NCI-H510A (cell line): ENCODE data around the gene ANXA10.
"Not testable (repeated sequence)": the region's sequence is repeated elsewhere in the genome, so short reads cannot be mapped to it uniquely, and the experiment has no call there.

Source experiments
- DNase-seq: peaks from one replicate; lab custom pipeline; 2025; lab: John Stamatoyannopoulos, UW

The ANXA10 gene

DNA sequence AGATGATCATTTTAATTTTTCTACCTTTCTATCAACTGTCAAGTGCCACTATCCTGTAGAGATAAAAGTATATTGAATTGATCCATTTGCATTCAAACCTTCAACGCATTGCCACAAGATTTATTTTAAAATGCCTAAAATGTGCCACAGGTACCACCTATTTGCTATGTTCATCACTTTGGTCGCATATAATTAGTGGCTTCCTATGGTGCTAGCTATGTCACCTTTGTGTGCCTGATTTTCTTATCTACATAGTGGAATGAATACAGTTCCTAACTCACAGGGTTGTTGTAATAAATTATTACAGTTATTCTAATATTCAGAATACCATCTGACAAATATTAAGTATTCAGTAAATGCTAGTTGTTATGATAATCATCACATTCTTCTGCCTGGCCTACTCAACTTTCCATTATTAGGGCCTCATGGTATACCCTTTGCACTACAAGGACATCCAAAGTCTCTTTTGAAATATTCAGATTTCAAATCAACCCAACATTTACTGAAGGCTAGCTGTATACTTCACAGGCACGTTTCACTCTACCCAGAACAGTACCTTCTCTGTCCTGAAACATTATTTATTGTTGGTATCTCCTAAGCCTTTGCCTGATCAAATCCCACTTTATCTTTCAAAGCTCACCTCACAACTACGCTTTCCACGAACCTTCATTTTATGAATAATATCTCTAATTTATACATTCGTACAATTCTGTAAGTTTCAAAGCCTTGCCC, 62.4 kb downstream of the ANXA10 start:
- no peak for DNase-seq

DNA sequence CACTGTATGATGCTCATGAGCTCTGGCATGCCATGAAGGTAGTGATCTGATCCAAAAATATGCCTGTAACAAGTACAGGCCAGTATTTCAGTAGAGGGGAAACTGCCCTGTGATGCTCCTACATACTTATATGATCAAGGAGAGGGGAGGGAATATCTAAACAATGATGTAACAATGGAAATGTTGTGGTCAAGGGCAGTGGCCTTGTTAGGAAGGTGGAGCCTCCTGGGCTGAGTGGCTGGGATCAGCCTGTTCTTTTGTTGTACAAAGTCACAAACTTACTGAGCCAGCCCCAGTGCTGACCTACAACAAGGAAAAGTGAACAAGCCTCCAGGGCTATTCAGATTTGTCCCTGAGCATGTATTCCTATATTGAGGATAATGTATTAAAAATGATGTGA, 70.3 kb downstream of the ANXA10 start:
- DNase-seq: no peak

DNA sequence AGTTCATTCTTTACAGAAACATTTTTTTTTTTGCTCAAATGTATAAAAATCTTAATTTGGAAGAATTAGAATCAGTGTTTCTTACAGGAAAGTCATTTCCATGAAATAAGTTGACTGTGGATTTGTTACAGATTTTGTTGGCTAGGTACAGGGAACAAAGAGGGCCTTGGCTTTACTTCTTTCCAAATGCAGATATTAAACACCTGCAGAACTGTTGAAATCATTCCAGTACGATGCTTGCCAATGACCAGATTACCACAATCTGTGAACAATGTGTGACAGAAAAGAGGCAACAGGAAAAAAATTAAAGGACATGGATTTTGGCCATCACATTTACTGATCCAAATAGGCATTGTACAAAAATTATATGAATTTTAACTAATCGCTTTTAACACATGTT, 70.8 kb downstream of the ANXA10 start:
- DNase-seq: no peak

DNA sequence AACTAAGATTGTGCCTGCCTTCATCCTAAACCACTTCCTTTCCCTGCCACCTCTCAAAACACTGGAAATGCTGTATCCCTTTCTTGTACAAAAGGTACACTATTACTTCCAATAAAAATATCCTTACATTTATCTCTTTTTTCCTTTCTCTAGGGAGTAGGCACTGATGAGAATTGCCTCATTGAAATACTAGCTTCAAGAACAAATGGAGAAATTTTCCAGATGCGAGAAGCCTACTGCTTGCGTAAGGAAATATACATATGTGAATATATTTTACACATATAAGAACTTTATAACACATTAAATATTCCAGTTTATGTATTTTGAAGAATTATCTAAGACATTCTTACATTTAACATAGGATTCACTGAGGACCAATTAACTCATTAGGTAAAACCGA, 71.7 kb downstream of the ANXA10 start:
- DNase-seq: no peak

DNA sequence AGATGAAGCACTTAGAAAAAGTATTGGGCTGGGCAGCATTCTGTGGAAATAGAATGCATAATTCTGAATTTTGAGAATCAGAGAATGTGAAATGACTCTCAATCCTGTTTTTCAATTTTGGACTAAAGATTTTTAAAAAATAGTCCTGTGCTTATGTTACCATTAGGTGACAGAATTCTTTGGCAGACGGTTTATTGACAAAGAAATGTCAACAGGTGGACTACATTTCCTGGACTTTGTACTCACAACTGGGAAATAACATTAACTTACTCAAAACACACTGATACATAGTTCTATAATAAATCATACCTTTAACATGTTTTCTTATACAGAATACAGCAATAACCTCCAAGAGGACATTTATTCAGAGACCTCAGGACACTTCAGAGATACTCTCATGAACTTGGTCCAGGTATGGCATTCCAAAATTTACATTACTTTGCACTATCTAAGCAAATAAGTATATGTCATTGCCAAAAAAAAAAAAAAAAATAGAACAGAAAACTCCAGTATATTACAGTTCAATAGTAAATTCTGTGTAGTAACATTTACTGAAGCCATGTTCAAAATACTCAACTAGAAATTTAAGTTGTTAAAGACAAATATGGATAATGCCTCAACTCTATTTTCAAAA, 72.7 kb downstream of the ANXA10 start:
- no peak for DNase-seq

DNA sequence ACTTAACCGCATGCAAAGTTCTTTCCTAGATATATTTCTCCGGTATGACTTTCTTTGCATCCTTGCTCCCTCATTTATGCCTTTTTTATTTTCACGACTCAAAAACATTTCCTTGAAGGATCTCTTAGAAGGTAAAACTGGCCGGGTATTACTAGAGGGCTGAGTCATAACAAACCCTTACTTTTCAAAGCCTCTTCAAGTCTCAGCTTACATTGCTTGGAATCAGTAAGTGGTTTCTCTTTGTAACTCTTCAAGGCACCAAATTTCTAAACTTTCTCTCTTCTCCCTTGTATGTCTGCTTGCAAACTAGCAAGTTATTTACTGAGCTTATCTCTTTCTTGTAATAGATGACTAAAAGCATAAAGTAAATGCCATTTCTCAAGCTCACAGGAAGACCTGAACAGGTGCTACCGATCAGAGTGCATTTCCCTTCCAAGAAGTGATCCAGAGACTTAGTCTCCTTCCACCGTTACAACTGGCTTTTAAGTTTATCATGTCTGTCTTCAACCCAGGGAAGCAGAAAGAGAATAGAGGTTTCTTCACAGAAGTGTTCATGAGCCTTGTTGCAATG, 75.5 kb downstream of the ANXA10 start:
- no peak for DNase-seq

DNA sequence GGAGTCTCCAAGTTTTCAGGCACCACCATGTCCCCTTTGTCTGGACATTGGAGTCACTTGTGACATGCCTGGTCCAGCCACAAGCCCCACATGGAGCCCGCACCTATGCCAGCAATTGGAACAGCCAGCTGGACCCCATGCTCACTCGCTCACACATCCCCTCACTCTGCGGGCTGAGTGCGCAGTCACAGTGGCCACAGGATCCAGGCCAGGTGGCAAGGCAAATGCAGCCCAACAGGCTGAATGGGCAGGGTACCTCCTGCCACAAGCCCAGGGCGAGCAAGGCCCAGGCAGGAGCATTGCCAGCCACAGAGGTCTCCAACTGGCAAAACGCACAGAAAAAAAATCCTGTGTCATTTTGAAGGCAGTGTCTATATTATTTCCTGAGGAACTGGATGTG, 82.0 kb downstream of the ANXA10 start:
- no peak for DNase-seq

DNA sequence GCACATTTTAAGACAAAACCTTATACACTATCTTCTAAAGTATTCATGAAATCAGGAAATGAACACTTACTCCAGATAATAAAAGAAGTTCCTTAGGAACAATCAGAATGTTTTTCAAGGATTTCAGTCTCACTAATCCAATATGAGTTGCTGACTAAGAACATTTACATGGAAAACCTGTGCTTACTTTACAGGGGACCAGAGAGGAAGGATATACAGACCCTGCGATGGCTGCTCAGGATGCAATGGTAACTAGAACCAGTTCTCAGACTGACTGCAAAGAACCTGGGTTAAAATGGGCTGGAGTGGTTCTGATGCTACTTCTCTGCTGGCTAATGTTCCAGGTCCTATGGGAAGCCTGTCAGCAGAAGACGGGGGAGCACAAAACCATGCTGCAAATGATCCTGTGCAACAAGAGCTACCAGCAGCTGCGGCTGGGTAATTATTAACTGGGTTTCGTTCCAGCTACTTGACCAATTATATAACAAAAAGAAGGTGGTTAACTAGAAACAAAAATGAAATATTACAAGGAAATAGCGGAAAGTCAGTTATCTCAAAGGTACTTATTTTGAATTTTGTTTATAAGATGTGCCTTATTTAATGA, 85.3 kb downstream of the ANXA10 start:
- DNase-seq: no peak

DNA sequence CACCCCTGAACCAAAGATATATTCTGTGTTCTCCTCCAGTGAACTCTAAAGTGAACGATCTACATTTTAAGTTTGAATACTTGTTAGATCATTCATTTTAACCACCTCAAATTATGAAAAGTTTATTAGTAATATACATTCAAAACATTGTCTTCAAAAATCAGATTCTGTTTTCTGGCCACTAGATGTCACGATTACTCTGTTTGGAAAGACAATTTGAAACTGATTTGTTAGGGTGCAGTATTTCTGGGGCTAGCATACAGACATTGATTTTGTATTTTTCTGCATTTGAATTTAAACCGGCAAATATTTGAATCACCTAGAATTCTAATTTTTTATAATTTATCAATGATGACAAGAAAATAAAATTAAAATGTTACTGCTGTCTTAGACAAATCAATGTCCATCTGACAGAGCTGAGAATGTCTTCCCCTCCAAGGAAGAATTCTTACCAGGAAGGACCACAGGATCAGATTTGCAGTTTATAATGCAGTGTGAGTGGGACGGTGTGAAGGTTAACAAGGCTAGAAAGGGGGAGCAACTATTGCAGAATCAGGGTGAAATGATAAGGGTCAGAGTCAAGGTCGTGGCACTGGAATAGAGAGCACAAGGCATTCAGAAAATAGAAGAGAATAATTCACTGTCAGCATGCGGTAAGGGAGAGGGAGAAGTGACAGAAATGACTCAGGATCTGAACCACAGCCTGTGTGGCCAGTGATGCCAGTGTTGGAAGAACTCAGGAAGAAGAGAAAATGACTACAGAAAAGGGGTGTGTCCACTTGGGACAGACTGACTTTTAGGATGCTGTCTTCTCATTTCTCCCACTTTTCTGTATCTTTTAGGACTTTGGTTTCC, 91.6 kb downstream of the ANXA10 start:
- no peak for DNase-seq

DNA sequence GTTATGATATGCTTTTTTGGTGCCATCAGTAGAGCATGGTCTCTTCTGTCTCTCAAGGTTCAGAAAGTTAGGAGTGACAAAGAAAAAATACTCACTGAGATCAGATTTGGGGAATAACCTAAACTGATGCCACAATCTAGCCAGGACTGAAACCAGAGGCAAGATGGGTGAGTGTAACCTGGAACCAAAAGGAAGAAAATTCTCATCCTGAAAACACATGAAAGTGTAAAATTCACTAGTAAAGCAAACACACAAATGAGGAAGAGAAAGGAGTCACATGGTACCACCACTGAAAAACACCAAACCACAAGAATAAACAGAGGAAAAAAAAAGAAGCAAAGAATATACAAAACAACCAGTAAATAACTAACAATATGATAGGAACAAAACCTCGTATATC, 96.4 kb downstream of the ANXA10 start:
- DNase-seq: no peak

DNA sequence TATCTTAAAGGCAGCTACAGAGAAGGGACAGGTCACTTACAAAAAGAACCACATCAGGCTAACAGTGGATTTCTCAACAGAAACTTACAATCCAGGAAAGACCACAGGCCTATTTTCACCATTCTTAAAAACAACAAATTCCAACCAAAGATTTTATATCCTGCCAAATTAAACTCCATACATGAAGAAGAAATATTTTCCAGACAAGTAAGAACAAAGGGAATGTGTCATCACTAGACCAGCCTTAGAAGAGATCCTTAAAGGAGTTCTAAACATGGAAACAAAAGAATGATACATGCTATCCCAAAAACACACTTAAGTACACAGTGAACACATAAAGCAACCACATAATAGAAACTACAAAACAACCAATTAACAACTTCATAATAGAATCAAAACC, 105.6 kb downstream of the ANXA10 start:
- DNase-seq: no peak

DNA sequence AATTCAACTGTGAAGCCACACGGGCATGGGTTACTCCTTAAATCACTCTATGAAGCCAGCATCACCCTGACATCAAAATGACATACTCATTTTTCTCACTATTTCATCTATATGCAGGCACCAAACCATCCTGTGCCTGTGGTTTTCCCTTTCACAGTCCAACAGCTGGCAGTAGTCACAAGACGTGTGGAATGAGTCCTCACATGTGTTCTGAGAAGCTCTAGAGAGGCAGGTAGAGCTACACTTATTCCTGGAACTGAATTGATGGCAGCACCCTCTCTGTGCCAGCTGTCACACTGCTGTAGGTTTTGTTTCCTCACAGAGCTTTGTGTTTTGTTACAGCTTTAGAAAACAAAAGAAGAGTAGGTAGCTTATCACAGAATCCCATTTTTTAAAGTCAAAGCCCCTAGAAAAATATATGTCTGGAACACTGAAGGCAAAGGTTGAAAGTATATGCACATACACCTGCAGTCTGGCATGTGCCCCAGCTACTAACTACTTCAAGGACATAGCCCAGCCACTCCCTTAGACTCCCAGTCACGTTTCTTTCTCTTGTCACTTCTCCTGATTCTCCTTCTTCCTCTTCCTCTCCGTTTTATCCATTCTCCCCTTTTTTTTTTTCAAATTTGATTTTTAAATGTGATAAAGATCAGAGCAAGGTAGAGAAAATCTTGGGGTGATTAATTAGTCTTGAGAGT, 107.1 kb downstream of the ANXA10 start:
- no peak for DNase-seq

DNA sequence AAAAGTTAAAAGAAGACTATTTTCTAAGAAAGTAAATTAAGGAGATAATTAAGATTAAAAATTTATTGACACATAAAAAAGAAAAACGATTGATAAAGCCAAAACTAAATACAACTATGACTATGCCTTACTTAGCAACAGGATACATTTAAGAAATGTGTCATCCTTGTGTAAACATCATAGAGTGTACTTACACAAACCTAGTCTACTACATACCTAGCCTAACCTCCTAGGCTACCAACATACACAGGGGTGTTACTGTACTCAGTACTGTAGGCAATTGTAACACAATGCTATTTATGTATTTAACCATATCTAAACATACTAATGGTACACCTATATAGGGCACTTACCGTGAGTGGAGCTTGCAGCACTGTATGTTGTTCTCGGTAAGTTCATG, 108.3 kb downstream of the ANXA10 start:
- DNase-seq: no peak

DNA sequence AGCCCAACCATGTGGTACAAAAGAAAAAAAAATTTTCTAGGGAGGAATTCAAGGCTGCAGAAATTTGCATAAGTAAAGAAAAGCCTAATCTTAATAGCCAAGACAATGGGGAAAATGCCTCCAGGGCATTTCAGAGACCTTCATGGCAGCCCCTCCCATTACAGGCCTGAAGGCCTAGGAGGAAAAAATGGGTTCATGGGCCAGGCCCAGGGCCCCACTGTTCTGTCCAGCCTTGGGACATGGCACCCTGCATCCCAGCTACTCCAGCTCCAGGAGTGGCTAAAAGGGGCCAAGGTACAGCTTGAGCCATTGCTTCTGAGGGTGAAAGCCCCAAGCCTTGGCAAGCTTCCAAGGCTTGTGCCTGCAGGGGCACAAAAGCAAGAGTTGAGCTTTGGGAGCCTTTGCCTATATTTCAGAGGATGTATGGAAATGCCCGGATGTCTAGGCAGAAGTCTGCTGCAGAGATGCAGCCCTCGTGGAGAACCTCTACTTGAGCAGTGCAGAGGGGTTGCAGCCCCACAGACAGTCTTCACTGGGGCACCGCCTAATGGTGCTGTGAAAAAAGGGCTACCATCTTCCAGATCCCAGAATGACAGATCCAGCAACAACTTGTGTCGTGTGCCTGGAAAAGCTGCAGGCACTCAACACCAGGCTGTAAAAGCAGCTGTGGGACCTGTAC, 111.0 kb downstream of the ANXA10 start:
- DNase-seq: no peak

DNA sequence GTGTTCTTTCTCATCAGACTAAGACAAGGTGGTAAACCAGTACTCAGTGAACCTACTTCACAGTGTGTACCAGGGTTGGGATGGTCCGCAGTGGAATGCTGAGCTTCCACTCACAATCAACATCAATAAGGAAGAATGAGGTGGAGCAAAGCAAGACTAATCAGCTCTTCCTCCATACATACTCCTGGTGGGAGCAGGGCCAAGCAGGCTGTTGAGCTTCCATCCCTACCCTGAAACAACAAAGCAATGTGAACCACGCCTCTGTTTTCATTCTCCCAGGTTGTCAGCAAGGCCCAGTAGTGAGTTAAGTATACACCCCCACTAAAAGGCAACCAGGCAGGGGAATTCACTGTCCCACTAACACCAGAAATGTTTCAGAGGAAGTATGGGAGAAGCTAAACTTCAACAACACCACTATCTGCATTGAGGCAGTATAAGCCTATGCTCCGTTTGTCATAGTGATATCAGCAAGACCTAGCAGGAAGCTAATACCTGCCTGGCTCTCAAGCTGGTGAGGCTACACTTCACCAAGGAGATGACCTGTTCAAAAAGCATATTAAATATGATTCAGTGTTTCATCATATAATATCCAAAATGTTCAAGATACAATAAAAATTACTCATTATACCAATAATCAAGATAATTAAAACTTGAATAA, 116.7 kb downstream of the ANXA10 start:
- DNase-seq: no peak

DNA sequence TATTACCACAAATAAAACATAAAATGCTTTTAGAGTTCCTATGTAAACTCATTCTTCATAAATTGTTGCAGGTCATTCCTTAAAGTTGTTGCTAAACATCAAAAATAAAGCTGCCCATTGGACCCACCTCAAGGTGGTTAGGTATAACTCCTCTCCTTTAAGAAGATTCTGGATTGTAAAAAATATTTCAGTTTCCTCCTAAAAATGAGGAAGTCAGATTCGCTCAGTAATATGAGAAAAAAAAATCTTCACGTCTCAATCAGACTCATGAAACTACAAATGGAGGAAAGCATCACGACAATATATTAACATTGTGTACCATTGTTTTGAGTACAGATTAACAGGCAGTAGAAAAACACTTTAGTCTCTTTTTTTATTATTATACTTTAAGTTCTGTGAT, 120.3 kb downstream of the ANXA10 start:
- no peak for DNase-seq

DNA sequence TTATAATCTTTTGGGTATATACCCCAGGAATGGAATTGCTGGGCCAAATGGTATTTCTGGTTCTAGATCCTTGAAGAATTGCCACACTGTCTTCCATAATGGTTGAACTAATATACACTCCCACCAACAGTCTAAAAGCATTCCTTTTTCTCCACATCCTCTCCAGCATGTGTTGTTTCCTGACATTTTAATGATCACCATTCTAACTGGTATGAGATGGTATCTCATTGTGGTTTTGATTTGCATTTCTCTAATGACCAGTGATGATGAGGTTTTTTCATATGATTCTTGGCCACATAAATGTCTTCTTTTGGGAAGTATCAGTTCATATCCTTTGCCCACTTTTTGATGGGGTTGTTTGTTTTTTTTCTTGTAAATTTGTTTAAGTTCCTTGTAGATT, 121.2 kb downstream of the ANXA10 start:
- DNase-seq: not testable (repeated sequence)

DNA sequence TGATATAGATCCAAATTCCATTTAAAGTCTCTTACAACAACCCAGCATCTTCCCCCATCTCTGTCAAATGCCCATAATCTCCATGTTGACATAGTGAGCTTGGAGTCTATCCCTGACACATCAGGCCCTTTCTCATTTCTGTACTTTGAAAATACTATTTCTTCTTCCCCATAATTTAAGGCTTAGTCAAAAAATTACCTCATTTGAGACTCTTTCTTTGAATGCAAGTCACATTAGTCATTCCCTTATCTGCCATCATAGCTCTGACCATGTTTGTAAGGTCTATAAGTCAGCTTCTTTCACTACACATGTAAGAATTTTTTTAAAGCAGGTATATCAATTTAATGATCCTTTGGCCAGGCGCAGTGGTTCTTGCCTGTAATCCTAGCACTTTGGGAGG, 126.3 kb downstream of the ANXA10 start:
- DNase-seq: no peak

DNA sequence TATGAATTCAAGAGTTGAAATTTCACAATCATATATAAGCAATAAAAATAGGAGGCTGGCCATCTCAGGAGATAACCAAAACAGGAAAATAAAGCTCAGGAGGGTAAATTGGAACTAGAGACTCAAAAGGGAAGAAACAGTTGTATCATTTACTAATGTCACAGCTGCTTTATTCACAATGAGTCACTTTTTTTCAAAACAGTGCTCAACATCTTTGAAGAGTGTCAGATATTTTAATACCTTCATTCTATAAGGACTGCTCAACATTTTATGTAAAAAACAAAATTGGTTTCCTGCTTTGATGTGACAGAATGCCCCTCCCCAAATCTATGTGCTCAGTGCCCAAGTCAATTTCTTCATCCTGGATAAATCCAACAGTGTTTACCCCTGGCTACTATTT, 128.6 kb downstream of the ANXA10 start:
- no peak for DNase-seq

DNA sequence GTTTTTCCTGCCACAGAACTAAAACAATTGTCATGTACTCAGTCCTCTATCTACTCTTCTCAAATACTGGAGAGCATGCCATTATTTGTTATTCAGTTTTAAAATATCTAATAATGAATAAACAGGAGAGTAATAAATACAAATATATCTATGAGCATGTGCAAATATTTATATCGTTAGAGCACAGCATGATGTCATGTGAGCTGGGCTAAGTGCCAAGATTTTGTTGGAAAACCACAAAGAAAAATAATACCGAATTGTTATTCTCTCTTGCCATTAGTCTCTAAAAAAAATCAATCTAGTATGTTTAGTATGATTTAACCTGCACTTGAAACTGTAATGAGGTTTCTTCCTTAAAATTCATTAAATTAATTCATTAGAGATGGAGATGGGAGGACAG, 129.0 kb downstream of the ANXA10 start:
- no peak for DNase-seq
